GM19463 (cell line): ENCODE results near the gene PHACTR2.
"Not testable (repeated sequence)": the region's sequence is repeated elsewhere in the genome, so short reads cannot be mapped to it uniquely, and the experiment has no call there.

ENCODE experiments used
- ATAC-seq: cut with Tn5 transposase; IDR thresholded peaks from one replicate; pipeline ENCODE4 v1.9.1; 2021; ENCODE audit warnings: mild to moderate bottlenecking, moderate library complexity; ENCODE audit not compliant: unreplicated experiment

PHACTR2 gene

GRCh38 chr6:143851706-143852105 lies 173.9 kb downstream of the PHACTR2 start:
- ATAC-seq: not testable (repeated sequence)

GRCh38 chr6:143855057-143855456 lies 177.3 kb downstream of the PHACTR2 start:
- ATAC-seq: not testable (repeated sequence)

- ATAC-seq: not testable (repeated sequence)
Measured at GRCh38 chr6:143856762-143857161, 179.0 kb downstream of the PHACTR2 start.

DNA sequence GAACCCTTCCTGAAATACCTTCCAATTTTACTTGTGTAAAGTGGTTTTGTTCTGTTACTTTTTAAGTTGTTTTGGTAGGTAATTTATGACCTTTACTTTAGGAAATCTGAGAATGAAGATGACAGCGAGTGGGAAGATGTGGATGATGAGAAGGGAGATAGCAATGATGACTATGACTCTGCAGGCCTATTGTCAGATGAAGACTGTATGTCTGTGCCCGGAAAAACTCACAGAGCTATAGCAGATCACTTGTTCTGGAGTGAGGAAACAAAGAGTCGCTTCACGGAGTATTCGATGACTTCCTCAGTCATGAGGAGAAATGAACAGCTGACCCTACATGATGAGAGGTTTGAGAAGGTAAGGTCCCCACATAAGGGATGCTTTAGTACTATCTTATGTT lies 179.9 kb downstream of the PHACTR2 start:
- no peak for ATAC-seq

DNA sequence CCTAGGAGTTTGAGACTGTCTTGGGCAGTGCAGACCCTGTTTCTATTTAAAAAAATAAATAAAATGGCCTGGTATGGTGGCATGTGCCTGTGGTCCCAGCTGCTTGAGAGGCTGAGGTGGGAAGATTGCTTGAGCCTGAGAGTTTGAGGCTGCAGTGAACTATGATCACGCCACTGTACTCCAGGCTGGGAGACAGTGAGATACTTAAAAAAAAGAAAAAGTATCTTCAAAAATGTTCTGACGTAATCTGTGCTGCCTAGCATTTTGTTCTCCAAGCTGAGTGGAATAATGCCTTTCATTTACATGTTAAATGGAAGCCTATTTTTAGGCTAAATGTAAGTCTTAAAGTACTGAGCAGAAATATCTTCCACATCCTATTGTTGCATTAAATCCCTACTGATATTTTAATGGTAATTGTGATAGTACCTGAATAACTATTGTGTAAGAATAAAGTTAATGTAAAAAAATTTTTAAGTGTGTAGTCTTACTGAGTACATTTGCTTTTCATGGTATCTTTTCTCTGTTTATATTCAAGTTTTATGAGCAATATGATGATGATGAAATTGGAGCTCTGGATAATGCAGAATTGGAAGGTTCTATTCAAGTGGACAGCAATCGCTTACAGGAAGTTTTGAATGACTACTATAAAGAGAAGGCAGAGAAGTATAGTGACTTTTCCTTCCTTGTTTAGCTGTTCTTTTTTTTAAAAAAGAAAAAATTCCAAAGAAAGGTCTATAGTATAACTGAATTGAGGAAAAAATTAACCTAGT lies 182.3 kb downstream of the PHACTR2 start:
- no peak for ATAC-seq

DNA sequence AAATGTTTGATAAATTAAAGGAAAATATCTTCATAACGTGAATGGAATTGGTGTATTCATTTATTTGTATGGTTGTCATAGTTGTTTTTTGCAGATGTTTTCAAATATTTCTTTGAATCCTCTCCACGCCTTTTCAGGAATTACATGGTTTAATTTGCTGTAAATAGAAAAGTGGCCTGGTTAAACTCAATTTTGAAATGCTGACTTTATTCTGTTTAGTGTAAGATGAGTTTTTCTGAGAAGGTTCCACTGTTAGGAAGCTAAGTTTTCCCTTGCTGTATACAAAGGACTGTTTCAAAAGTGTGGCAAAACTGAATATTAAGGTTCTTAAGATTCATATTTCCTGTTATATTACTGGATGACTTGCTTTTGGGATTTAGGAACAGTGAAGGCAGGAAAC lies 186.0 kb downstream of the PHACTR2 start:
- no peak for ATAC-seq

GRCh38 chr6:143864234-143864633 lies 186.5 kb downstream of the PHACTR2 start, which contains the start of gene ZC2HC1B:
Gene ZC2HC1B, plus strand, starts transcription at chr6:143864474. Its CDS starts 66 bp downstream, at chr6:143864540.
- ATAC-seq: no peak

DNA sequence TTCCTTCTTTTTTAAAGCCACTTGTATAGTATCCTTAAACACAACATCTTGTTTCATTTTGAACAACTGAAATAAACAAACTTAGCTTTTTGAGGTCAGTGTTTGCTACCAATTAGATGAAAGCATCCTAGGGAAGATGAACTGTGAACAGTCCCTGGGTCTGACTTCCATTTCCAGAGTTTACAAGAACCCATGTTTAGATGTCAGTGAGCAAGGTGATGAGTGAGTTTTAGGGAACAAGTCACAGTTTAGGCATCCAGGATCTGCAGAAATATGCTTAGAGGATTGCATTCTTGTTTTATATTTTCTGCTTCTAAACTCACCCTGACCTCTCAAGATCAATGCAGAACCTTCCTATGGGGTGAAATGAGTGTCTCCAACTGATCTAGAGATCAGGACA lies 189.5 kb downstream of the PHACTR2 start:
- no peak for ATAC-seq

DNA sequence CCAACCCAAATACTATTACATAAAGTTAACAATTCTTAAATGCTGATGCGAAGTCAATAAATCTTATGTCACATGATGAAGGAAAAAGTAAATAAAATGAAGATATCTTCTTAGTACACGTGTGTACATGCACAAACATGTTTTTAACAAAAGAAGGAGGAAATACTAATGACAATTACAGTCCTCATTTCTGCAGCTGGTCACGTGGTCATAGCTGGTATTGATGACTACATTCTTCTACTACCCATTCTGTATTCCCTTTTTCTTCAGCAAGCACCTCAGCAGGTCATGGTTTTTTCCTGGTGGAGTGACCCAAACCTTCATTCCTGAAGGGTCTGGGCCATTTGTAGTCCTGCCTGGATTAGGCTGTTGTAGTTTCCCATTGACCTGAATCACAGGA lies 191.0 kb downstream of the PHACTR2 start:
- not testable (repeated sequence) for ATAC-seq

DNA sequence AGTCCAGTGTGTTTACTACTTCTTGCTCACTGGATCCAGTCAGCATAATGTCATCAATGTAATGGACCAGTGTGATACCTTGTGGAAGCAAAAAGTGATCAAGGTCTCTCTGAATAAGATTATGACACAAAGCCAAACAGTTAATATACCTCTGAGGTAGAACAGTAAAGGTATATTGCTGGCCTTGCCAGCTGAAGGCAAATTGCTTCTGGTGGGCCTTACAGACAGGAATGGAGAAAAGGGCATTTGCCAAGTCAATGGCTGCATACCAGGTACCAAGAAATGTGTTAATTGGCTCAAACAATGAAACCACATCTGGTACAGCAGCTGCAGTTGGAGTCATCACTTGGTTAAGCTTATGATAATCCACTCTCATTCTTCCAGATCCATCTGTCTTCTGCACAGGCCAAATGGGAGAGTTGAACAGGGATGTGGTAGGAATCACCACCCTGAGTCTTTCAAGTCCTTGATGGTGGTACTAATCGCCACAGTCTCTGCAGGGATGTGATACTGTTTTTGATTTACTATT lies 193.5 kb downstream of the PHACTR2 start:
- not testable (repeated sequence) for ATAC-seq

- ATAC-seq: peak; percentile 97
Measured at GRCh38 chr6:143872201-143872600, 194.4 kb downstream of the PHACTR2 start.

GRCh38 chr6:143873600-143873999 lies 195.8 kb downstream of the PHACTR2 start:
- ATAC-seq: not testable (repeated sequence)

DNA sequence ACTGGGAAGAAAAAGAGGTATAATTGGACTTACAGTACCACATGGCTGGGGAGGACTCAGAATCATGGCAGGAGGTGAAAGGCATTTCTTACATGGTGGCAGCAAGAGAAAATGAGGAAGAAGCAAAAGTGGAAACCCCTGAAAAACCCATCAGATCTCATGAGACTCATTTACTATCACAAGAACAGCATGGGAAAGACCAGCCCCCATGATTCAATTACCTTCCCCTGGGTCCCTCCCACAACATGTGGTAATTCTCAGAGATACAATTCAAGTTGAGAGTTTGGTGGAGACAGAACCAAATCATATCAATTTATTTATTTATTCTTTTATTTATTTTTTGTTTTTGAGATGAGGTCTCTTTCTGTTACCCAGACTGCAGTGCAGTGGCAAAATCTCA lies 196.7 kb downstream of the PHACTR2 start:
- not testable (repeated sequence) for ATAC-seq

- ATAC-seq: no peak
Measured at GRCh38 chr6:143877584-143878271, 200.0 kb downstream of the PHACTR2 start.

GRCh38 chr6:143878272-143878760 lies 200.6 kb downstream of the PHACTR2 start:
- ATAC-seq: no peak

GRCh38 chr6:143880412-143880811 lies 202.6 kb downstream of the PHACTR2 start:
- ATAC-seq: no peak
